GM10847 (cell line): Measurements from ENCODE around the gene KAT14.

Experiments used
- POLR2A ChIP-seq: IDR thresholded peaks from 2 replicates; pipeline ENCODE4 v1.6.1; 2011; ENCODE audit not compliant: insufficient read length; ENCODE audit errors: extremely low read depth

The KAT14 gene

GRCh38 chr20:18191306-18191705, 53.6 kb downstream of the KAT14 start:
- no peak for TF ChIP-seq POLR2A

DNA sequence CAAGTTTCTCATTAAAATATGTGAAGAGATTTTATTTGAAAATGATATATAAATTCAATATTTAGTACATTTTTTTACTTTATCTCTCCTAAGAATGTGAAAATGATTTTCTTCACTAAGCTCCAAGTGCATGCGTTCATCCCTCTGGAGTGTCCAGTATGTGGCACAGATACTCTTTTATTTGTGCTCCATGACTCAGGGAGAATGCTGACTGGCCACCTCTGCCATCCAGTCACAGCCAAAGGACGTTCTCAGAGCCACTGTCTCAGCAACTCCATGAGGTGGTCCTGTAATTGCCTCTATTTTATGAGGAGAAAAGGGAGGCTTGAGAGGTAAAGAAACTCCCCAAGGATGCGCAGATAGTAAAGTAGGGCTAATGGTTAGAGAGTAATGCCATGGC, 58.3 kb downstream of the KAT14 start:
- TF ChIP-seq POLR2A: no peak

DNA sequence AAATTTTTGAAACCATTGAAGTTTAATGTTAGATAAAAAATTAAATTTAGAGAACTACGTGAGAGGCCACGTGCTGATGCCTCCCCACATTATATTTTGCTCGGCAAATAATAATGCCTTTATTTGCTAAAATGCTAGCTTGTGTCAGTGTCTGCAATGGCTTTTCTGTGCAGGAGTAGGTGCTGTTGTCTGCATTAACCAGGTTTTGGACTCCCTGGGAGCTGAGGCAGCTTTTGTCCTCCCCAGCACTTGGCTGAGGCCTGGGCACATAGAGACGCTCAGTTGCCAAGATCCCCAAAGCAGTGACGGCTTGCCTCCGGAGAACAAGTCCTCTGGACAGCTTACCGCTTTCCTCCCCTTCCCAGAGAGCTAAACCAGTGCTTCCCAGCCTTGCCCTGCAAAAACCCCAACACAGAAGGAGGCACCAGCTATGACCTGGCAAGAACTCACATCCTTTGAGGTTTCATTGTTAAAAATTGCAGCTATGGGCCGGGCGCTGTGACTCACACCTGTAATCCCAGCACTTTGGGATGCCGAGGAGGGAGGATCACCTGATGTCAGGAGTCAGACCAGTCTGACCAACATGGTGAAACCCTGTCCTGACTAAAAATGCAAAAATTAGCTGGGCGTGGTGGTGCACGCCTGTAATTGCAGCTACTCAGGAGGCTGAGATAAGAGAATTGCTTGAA, 59.9 kb downstream of the KAT14 start:
- no peak for TF ChIP-seq POLR2A

- TF ChIP-seq POLR2A: no peak
These were observed 65.3 kb downstream of the KAT14 start for GRCh38 chr20:18202966-18203365.

- TF ChIP-seq POLR2A: no peak
These were observed 75.3 kb downstream of the KAT14 start for GRCh38 chr20:18213002-18213401.

DNA sequence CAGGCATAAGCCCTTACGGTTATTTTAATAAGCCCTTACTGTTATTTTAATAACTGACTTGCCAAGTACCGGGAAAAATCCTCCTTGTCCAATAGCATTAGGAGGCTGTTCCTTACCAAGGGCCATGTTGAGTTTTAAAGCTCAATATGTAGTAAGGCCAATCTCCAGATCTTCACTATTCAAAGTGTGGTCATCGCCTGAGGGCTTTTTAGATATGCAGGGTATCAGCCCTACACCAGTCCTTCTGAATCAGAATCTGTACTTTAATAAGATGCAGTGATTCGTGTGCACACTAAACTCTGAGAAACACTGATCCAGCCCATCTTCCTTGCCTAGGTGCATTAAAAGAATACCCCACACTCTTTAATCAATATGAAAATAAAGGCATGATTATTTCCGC, 77.9 kb downstream of the KAT14 start:
- no peak for TF ChIP-seq POLR2A

DNA sequence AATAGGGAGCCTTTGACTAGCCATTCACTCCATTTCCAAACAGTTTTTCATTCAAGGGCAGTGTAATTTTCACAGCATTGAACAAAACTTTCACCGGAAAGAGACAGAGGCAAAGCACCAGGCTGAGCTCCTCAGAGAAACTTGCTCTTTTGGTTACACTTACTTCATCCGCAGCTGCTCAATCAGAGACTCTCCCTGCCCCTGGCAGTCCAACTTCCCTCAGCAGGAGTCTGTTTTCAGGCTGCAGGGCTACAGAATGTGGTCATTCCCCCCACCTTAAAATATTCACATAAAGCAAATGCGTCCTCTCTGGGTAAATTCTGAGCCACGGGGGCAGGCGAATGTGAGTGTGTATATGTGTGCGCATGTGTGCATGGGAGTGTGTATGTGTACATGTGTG, 80.6 kb downstream of the KAT14 start:
- TF ChIP-seq POLR2A: no peak

DNA sequence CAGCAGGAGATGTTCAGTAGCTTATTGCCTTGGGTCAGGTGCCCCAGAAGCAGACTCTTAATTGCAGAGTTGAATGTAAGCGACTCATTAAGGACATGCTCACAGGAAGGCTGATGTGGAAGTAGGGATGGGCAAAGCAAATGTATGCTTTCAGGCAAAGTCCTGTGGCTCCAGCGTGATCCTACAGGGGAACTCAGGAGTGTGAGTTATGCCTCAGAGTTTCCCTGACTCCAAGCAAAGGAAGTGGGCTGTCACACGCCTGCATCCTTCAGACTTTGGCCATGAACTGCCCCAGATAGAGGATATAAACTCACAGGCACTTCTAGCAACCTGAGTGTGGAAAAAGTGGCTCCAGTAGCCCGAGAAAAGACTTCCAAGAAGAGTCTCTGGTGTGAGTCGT, 85.7 kb downstream of the KAT14 start:
- TF ChIP-seq POLR2A: no peak

- no peak for TF ChIP-seq POLR2A
These were observed 87.4 kb downstream of the KAT14 start for GRCh38 chr20:18224968-18225568.

DNA sequence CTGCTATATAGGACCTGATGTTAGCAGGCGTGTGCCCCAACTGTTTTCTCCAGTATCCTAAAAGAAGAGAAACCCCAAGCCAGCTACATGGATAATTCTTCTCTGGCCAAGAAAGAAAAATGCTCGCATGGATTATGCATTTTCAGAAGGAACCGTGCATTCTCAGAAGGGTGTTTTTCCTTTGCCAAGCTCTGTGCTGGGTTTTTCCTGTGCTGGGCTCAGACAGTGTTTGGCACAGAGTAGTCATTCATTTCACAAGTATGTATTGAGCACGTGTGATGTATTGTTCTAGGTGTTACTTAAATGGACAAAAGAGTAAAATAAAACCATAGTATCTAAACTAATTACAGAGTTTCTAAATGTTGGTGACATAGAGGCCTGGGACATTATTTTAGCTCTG, 88.0 kb downstream of the KAT14 start:
- TF ChIP-seq POLR2A: no peak

GRCh38 chr20:18233408-18233943, 95.8 kb downstream of the KAT14 start:
- no peak for TF ChIP-seq POLR2A
